ENCODE data around the gene TAF11L2.
"Not testable (repeated sequence)": the region's sequence is repeated elsewhere in the genome, so short reads cannot be mapped to it uniquely, and the experiment has no call there.

- not testable (repeated sequence) for TF ChIP-seq CTCF (conservative IDR thresholded peaks at IDR 0.05); ZFX (IDR thresholded peaks at IDR 0.05)
Observed at GRCh38 chr5:17518067-17518466, 20.0 kb downstream of the TAF11L2 start, which contains the start of gene TAF11L3.

Measured in C4-2B (cell line).